CD4-positive, alpha-beta T cell treated with Interleukin-4 for 4 hours (primary cell): ENCODE data around the gene MAD1L1.

Experiments used
- DNase-seq: peaks from one replicate; pipeline ENCODE4 v3.0.0-alpha.2; 2020

MAD1L1 gene

DNA sequence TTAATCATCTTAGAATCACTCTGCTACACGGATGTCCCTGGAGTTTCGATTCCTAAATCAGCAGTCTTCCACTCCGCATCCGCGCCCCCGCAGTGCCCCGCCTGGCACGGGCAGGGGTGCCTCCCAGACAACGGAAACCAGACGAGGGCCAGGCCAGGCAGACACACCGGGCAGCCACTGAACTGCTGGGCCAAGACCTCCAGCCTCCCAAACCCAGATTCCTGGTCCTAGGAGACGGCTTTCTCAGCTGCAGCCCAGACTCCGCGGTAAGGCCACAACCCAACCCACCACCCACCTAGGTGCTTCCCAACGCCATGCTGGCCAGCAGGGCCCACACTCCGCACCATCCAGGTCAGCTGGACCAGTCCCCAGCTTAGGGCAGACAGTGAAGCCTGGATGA, 33.2 kb downstream of the MAD1L1 start:
- no peak for DNase-seq

GRCh38 chr7:2198760-2199159, 34.0 kb downstream of the MAD1L1 start:
- DNase-seq = no peak

GRCh38 chr7:2198206-2198605, 34.5 kb downstream of the MAD1L1 start:
- no peak for DNase-seq

GRCh38 chr7:2197436-2198155, 35.1 kb downstream of the MAD1L1 start:
- no peak for DNase-seq

GRCh38 chr7:2196381-2197378, 36.1 kb downstream of the MAD1L1 start:
- no peak for DNase-seq

- no peak for DNase-seq
Observed at GRCh38 chr7:2195400-2196246, 37.1 kb downstream of the MAD1L1 start.

DNA sequence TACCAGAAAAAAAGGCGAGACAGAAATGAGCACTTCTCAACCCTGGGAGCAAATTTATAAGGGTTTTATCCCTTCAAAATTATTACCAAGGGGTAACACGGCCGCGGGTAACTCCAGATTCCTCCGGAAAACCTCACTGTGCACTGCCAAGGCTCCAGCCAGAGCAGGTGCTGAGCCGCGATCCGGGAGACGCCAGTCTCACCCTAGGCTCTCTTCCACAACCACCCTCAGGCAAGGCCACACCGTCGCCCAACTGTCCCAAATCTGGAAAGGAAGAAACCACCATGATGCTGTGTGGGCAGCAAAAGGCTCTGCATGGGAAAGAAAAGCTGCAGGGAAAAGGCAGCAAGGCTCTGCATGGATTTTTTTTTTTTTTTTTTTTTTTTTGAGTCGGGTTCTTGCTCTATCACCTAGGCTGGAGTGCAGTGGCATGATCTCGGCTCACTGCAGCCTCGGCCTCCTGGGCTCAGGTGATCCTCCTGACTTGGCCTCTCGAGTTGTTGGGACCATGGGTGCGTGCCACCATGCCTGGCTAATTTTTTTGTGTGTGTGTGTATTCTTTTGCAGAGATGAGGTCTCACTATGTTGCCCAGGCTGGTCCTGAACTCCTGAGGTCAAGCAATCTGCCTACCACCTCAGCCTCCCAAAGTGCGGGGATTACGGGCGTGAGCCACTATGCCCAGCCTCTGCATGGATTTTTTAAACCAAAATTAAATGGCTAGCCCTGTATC, 39.0 kb downstream of the MAD1L1 start:
- DNase-seq = no peak

DNA sequence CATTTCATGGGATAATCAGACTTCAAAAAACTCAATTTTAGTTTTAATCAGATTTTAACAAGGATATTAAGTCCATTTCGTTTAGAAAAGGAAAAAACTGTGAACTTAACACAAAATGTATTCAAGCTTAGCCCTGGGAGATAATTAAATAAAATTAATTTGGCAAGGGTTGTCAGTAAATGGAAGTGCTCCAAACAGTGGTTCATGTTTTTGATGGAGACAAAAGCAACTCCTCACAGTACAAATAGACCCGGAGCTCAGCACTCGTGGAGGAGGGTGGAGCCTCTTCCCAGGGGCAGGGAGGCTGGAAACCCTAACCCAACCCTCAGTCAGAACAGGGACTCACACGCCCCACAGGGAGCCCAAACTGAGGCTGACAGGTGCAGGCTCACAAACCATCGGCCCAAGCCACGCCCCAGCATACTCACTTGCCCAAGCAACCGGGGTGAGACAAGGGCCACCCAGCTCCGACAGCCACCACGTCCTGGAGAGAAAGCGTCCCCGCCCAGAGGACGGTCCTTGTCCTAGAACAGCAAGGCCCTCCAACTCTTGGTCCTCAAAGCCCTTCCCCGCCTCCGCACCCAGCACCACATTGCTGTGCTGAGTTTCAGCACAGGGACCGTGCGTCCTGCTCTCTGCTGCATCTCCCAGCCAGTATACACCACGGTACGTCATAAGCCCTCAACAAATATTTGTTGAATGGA, 39.8 kb downstream of the MAD1L1 start:
- no peak for DNase-seq

GRCh38 chr7:2191016-2191415, 41.7 kb downstream of the MAD1L1 start:
- no peak for DNase-seq

GRCh38 chr7:2190531-2190930, 42.2 kb downstream of the MAD1L1 start:
- DNase-seq = no peak

- no peak for DNase-seq
Observed at GRCh38 chr7:2186166-2186565, 46.6 kb downstream of the MAD1L1 start.

DNA sequence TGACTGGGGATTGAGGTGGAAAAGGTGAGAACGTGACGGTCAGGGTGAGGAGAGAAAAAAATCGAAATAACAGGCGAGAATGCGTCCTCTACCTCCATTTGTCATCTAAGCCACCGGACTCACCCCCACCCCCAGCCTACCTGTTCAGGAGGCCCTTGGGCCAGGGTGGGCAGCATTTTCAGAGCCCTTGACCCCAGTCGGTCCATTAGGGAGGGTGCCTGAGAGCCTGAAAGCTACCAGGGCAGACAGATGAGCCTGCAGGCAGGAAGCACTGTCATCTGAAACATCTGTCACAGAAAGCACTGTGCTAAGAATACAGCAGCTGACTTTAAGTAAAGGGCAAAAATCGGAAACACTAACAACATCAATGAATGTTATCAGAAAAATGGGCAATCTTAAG, 47.0 kb downstream of the MAD1L1 start:
- DNase-seq = no peak

DNA sequence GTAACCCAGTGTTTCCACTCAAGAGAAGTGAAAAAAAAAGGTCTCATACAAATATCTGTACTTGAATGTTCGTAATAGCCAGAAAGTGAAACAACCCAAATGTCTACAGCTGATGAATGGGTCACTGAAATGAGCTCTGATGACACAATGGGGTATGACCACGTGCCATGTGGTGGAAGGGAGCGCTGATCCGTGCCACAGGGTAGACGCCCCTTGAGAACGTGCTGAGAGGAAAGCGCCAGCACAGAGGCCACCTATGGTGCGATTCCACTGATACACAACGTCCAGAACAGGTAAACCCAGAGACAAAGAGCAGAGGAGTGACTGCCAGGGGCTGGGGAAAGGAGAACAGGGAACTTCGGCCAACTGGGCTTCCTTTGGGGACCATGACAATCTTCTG, 50.3 kb downstream of the MAD1L1 start:
- DNase-seq = no peak

DNA sequence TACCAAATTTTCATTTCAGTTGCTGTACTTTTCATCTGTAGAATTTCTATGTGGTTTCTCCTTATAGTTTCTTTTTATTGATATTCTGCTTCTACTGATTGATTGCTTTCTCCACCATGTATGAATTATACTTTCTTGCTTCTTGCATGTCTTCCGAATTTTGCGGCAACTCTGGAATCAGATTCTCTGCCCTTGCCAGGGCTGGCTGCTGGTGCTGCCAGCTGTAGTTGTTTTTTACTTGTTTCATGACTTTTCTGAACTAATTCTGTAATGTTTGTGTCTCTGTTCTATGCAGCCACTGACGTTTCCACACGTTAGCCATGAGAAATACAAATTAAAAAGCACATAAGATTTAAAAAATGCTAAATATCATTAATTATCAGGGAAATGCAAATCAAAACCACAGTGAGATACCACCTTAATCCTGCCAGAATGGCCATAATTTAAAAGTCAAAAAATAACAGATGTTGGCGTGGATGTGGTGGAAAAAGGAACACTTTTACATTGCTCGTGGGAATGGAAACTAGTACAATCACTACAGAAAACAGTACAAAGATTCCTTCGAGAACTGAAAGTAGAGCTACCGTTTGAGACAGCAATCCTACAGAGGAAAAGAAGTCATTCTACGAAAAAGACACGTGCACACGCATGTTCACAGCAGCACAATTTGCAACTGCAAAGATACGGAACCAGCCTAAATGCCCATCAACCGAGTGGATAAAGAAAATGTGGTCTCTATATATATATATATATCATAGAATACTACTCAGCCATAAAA, 51.5 kb downstream of the MAD1L1 start:
- DNase-seq = no peak

- no peak for DNase-seq
Observed at GRCh38 chr7:2180081-2180480, 52.7 kb downstream of the MAD1L1 start.

GRCh38 chr7:2175514-2175913, 57.2 kb downstream of the MAD1L1 start:
- no peak for DNase-seq

GRCh38 chr7:2175091-2175490, 57.7 kb downstream of the MAD1L1 start:
- no peak for DNase-seq

GRCh38 chr7:2173189-2173827, 59.4 kb downstream of the MAD1L1 start:
- DNase-seq = no peak

DNA sequence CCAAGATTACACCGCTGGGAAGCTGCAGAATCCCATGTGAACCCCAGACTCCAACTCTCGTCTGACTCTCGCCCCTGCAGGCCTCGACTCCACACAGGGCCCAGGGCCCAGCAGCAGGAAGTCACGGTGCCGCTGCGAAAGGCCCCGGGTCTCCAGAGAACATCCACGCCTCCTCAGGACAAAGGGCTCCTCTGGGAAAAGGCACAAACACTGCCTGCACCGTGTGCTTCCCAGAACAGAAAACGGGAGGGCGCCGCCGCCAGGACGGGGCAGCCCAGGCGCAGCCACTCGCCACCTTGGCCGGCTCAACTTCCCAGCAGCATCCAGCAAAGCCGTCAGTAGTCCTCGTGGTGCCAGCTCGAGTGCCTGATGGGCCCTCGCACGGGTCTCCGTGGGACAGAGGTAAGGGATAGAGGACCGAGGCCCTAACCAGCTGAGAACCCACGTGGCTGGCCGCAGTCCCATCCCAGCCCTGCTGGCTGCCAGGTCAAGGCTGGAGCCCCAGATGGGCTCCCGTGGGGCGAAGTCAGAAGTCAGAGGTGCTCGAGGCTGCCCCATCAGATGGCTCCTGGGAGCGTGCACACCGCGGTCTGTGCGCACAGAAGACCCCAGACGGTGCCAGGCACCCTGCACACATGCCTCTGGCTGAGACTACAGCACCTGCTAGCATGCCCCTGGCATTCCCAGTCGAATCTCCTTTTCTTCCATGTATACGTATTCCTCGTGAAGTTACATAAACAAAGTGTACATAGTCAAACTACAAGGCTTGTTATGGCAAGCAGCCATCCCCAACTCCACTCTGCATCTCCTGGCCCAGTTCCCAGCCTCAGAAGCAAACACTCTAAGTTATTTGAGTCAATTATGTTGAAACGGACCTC, 60.2 kb downstream of the MAD1L1 start:
- no peak for DNase-seq
